ENCODE data around the gene SIDT1.

DNA sequence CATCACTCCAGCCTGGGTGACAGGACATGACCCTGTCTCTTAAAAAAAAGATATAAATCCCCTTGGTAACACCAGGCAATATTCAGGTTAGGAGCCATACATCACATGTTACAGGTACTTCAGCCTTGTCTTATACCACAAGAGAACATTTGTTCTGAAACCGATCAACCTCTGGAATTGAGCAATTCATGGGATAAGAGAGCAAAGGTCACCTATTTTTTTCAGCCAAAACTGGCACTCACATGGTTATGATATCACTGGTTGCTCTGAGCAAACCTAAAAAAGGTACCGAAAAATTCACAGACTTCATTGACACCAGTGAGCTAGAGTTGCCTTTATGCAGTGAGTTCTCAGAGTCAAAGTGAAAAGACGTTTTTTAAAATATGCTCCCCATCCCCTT is 26.5 kb upstream of the SIDT1 start:
- TF ChIP-seq, protein P1, sequence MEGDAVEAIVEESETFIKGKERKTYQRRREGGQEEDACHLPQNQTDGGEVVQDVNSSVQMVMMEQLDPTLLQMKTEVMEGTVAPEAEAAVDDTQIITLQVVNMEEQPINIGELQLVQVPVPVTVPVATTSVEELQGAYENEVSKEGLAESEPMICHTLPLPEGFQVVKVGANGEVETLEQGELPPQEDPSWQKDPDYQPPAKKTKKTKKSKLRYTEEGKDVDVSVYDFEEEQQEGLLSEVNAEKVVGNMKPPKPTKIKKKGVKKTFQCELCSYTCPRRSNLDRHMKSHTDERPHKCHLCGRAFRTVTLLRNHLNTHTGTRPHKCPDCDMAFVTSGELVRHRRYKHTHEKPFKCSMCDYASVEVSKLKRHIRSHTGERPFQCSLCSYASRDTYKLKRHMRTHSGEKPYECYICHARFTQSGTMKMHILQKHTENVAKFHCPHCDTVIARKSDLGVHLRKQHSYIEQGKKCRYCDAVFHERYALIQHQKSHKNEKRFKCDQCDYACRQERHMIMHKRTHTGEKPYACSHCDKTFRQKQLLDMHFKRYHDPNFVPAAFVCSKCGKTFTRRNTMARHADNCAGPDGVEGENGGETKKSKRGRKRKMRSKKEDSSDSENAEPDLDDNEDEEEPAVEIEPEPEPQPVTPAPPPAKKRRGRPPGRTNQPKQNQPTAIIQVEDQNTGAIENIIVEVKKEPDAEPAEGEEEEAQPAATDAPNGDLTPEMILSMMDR (IDR thresholded peaks at IDR 0.05) = no peak
- TF ChIP-seq POLR2A (IDR thresholded peaks at IDR 0.05) = no peak
